ENCODE results near the gene TRIM16. TPM values are rescaled to one million over a fixed set of nuclear protein-coding genes. Genes with fewer than 3 reads are reported as not detected.

The TRIM16 gene
- total RNA-seq, 1 donor from 2014 or later = 32.1 TPM

Small RNA genes lying within 50 kb of the gene (small RNA-seq; reads per million reads assigned to genes)
- gene AC005838.1 (not detected), gene ZNF29P (not detected)

Other genes starting within 250 kb of the TRIM16 start
- 7.7 and 18.2 TPM in 2 replicates for gene CDRT4, start 216.7 kb downstream of the TRIM16 start, total RNA-seq (ENCODE audit: low replicate concordance)
- gene TVP23C, start 120.8 kb downstream of the TRIM16 start, total RNA-seq (ENCODE audit: low replicate concordance) = 25.4 and 36.0 TPM in 2 replicates
- not detected in 2 replicates for gene FBXW10B, start 64.6 kb downstream of the TRIM16 start, total RNA-seq (ENCODE audit: low replicate concordance)
- 125 and 216 TPM in 2 replicates for gene ZNF286A, start 15.4 kb upstream of the TRIM16 start, total RNA-seq (ENCODE audit: low replicate concordance)
- 0.58 and 4.4 TPM in 2 replicates for gene TBC1D26, start 48.0 kb upstream of the TRIM16 start, total RNA-seq (ENCODE audit: low replicate concordance)

Data from neural progenitor cell (in vitro differentiated cells).